ENCODE results near the gene BRDT.

The BRDT gene

DNA sequence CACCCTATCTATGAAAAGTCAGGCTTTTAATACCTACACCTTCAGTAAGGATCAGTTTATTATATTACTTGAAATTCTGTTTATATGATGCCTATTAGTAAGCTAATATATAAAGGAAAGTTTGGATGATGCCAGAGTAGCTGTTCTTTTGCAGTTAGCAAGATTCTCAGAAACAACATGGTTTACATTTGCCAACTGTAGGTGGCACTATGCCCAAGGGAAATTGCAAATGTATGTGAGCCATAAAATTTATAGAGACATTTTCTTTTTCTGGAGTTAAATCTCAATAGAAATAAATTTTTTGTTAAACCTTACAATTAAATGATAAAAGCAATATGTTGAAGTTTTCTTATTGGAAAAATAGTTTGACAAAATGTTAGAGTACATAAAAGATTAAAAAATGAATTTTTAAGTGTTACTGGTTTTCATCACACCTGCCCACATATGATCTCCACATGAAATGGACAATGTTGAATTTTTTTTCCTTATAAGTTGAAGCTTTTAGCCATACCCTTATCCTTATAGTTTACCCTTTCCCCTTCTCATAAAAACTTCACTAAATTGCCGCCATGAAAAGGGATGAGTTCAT lies 48.5 kb downstream of the BRDT start (continued):
- TF ChIP-seq, protein P1, sequence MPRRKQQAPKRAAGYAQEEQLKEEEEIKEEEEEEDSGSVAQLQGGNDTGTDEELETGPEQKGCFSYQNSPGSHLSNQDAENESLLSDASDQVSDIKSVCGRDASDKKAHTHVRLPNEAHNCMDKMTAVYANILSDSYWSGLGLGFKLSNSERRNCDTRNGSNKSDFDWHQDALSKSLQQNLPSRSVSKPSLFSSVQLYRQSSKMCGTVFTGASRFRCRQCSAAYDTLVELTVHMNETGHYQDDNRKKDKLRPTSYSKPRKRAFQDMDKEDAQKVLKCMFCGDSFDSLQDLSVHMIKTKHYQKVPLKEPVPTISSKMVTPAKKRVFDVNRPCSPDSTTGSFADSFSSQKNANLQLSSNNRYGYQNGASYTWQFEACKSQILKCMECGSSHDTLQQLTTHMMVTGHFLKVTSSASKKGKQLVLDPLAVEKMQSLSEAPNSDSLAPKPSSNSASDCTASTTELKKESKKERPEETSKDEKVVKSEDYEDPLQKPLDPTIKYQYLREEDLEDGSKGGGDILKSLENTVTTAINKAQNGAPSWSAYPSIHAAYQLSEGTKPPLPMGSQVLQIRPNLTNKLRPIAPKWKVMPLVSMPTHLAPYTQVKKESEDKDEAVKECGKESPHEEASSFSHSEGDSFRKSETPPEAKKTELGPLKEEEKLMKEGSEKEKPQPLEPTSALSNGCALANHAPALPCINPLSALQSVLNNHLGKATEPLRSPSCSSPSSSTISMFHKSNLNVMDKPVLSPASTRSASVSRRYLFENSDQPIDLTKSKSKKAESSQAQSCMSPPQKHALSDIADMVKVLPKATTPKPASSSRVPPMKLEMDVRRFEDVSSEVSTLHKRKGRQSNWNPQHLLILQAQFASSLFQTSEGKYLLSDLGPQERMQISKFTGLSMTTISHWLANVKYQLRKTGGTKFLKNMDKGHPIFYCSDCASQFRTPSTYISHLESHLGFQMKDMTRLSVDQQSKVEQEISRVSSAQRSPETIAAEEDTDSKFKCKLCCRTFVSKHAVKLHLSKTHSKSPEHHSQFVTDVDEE (CRISPR knock-in tag; IDR thresholded peaks at IDR 0.05), result no peak
- TF ChIP-seq ZNF565 (CRISPR knock-in tag; conservative IDR thresholded peaks at IDR 0.05; ENCODE audit: low read depth) (no peak), ZNF8 (CRISPR knock-in tag; IDR thresholded peaks at IDR 0.05) (no peak)

DNA sequence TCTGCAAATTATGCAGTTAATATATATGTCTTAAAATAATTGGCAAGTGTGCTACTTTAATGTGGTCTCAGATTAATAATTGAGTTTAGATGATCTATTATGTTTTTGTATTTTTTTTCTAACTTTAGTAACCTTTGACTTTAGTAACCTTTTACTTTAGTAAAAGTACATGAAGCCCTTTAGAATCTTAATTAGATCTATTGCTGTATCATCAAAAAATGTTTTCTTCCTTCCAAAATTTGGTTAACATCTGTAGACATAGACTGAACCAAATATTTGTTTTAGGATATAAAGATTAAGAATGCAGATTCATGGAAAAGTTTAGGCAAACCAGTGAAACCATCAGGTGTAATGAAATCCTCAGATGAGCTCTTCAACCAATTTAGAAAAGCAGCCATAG lies 54.9 kb downstream of the BRDT start:
- ATAC-seq, result no peak

DNA sequence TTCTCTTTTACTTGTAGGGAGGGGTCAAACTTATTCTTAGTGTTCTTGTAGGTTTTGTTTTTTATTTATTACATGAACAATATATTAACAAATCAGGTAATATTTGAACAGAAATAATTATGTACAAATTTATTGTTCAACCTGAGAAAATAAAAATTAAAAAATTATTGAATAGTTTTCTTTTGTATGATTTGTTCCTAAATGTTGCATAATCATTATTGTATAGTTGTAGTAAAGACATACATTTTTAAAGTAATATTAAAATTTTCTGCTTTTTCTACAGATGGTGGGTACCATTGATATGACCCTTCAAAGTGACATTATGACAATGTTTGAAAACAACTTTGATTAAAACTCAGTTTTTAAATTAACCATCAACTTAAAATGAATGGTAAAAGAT lies 64.7 kb downstream of the BRDT start:
- TF ChIP-seq ISL1 (CRISPR knock-in tag; IDR thresholded peaks at IDR 0.05), result no peak
- no peak for TF ChIP-seq BACH2 (CRISPR knock-in tag; IDR thresholded peaks at IDR 0.05; ENCODE audit: borderline replicate concordance)
- TF ChIP-seq ZC3H10 (CRISPR knock-in tag; IDR thresholded peaks at IDR 0.05), result no peak
- no peak for TF ChIP-seq RARB (CRISPR knock-in tag; IDR thresholded peaks at IDR 0.05)
- ATAC-seq, result no peak

More for the DNA sequence above, 54.9 kb downstream of the BRDT start:
- TF ChIP-seq, protein P2, sequence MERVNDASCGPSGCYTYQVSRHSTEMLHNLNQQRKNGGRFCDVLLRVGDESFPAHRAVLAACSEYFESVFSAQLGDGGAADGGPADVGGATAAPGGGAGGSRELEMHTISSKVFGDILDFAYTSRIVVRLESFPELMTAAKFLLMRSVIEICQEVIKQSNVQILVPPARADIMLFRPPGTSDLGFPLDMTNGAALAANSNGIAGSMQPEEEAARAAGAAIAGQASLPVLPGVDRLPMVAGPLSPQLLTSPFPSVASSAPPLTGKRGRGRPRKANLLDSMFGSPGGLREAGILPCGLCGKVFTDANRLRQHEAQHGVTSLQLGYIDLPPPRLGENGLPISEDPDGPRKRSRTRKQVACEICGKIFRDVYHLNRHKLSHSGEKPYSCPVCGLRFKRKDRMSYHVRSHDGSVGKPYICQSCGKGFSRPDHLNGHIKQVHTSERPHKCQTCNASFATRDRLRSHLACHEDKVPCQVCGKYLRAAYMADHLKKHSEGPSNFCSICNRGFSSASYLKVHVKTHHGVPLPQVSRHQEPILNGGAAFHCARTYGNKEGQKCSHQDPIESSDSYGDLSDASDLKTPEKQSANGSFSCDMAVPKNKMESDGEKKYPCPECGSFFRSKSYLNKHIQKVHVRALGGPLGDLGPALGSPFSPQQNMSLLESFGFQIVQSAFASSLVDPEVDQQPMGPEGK (CRISPR knock-in tag; IDR thresholded peaks at IDR 0.05; ENCODE audit: borderline replicate concordance), result no peak
- TF ChIP-seq BACH2 (CRISPR knock-in tag; IDR thresholded peaks at IDR 0.05; ENCODE audit: borderline replicate concordance), result no peak
- no peak for TF ChIP-seq ZC3H10 (CRISPR knock-in tag; IDR thresholded peaks at IDR 0.05)
- TF ChIP-seq, protein P3, sequence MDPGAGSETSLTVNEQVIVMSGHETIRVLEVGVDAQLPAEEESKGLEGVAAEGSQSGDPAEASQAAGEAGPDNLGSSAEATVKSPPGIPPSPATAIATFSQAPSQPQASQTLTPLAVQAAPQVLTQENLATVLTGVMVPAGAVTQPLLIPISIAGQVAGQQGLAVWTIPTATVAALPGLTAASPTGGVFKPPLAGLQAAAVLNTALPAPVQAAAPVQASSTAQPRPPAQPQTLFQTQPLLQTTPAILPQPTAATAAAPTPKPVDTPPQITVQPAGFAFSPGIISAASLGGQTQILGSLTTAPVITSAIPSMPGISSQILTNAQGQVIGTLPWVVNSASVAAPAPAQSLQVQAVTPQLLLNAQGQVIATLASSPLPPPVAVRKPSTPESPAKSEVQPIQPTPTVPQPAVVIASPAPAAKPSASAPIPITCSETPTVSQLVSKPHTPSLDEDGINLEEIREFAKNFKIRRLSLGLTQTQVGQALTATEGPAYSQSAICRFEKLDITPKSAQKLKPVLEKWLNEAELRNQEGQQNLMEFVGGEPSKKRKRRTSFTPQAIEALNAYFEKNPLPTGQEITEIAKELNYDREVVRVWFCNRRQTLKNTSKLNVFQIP (CRISPR knock-in tag; IDR thresholded peaks at IDR 0.05; ENCODE audit: borderline replicate concordance, low read depth), result no peak
- TF ChIP-seq, protein P1 (CRISPR knock-in tag; IDR thresholded peaks at IDR 0.05), result no peak
- no peak for TF ChIP-seq SNAI2 (CRISPR knock-in tag; IDR thresholded peaks at IDR 0.05)
- no peak for TF ChIP-seq TCF4 (CRISPR knock-in tag; IDR thresholded peaks at IDR 0.05; ENCODE audit: borderline replicate concordance)
- no peak for TF ChIP-seq PPARA (CRISPR knock-in tag; IDR thresholded peaks at IDR 0.05; ENCODE audit: borderline replicate concordance)

DNA sequence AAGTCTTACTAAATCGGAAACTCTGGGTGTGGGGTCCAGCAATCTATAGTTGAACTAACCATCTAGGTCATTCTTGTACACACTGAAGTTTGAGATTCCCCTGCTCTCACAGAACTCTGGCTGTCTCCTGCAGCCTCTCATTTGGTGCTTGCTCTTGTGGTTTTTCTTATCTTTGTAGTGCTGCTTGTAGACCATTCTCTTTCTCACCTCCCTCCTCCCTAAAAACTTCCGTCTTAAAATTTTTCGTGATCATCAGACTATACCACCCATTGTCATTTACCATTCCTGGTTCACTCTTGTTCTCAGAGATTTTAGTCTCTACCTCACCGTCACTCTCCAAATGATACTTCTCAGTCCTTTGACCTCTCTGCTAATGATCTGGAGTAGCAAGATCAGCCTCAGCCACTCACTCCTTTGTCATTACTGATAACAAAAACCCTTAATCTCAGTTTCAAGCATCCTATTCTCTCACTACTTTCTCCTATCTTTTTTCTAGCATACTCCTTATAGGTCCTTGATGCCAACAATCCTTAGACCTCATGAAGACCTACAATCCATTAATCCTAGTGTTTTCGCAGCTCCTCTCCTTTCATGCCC lies 67.6 kb downstream of the BRDT start:
- no peak for ATAC-seq
- TF ChIP-seq, protein P4, sequence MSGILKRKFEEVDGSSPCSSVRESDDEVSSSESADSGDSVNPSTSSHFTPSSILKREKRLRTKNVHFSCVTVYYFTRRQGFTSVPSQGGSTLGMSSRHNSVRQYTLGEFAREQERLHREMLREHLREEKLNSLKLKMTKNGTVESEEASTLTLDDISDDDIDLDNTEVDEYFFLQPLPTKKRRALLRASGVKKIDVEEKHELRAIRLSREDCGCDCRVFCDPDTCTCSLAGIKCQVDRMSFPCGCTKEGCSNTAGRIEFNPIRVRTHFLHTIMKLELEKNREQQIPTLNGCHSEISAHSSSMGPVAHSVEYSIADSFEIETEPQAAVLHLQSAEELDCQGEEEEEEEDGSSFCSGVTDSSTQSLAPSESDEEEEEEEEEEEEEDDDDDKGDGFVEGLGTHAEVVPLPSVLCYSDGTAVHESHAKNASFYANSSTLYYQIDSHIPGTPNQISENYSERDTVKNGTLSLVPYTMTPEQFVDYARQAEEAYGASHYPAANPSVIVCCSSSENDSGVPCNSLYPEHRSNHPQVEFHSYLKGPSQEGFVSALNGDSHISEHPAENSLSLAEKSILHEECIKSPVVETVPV (CRISPR knock-in tag; IDR thresholded peaks at IDR 0.05), result no peak
- no peak for TF ChIP-seq ISL1 (CRISPR knock-in tag; IDR thresholded peaks at IDR 0.05)
- no peak for TF ChIP-seq GLIS3 (CRISPR knock-in tag; IDR thresholded peaks at IDR 0.05)
- no peak for TF ChIP-seq CSDC2 (CRISPR knock-in tag; IDR thresholded peaks at IDR 0.05)
- no peak for TF ChIP-seq PPARA (CRISPR knock-in tag; IDR thresholded peaks at IDR 0.05; ENCODE audit: borderline replicate concordance)
- no peak for TF ChIP-seq ZFP3 (CRISPR knock-in tag; IDR thresholded peaks at IDR 0.05)
- TF ChIP-seq TOX (CRISPR knock-in tag; IDR thresholded peaks at IDR 0.05; ENCODE audit: borderline replicate concordance), result no peak
- TF ChIP-seq, protein P1 (CRISPR knock-in tag; IDR thresholded peaks at IDR 0.05), result no peak
- no peak for TF ChIP-seq ZNF70 (CRISPR knock-in tag; IDR thresholded peaks at IDR 0.05)
- no peak for TF ChIP-seq ZFP30 (CRISPR knock-in tag; IDR thresholded peaks at IDR 0.05)
- TF ChIP-seq ZNF565 (CRISPR knock-in tag; conservative IDR thresholded peaks at IDR 0.05; ENCODE audit: low read depth), result no peak
- no peak for TF ChIP-seq BACH2 (CRISPR knock-in tag; IDR thresholded peaks at IDR 0.05; ENCODE audit: borderline replicate concordance)
- no peak for TF ChIP-seq ESRRG (CRISPR knock-in tag; IDR thresholded peaks at IDR 0.05)
- TF ChIP-seq OSR1 (CRISPR knock-in tag; IDR thresholded peaks at IDR 0.05), result no peak
- TF ChIP-seq SNAI2 (CRISPR knock-in tag; IDR thresholded peaks at IDR 0.05), result no peak
- no peak for TF ChIP-seq TCF4 (CRISPR knock-in tag; IDR thresholded peaks at IDR 0.05; ENCODE audit: borderline replicate concordance)
- no peak for TF ChIP-seq ZNF8 (CRISPR knock-in tag; IDR thresholded peaks at IDR 0.05)

Measured in SK-N-SH treated with all-trans-retinoic acid at 6 μM for 48 hours (cell line).